22Rv1 (cell line): ENCODE data around the gene MED12.

Source experiments
- ZFX ChIP-seq: fragments of 450-650 bp; IDR thresholded peaks from 2 replicates; pipeline ENCODE4 v1.6.1; 2017; ENCODE audit warnings: antibody characterized with exemption, borderline replicate concordance
- TF ChIP-seq, protein P1 (sequence below): fragments of 450-650 bp; IDR thresholded peaks from 2 replicates; pipeline ENCODE4 v1.5.1; 2017; ENCODE audit warnings: mild to moderate bottlenecking

DNA sequence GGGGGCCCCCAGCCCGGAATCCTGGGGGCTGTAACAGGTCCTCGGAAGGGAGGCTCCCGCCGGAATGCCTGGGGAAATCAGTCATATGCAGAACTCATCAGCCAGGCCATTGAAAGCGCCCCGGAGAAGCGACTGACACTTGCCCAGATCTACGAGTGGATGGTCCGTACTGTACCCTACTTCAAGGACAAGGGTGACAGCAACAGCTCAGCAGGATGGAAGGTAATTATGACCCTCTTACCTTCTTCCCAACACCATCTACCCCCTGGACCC, 21.7 kb upstream of the MED12 start:
- TF ChIP-seq, protein P1, sequence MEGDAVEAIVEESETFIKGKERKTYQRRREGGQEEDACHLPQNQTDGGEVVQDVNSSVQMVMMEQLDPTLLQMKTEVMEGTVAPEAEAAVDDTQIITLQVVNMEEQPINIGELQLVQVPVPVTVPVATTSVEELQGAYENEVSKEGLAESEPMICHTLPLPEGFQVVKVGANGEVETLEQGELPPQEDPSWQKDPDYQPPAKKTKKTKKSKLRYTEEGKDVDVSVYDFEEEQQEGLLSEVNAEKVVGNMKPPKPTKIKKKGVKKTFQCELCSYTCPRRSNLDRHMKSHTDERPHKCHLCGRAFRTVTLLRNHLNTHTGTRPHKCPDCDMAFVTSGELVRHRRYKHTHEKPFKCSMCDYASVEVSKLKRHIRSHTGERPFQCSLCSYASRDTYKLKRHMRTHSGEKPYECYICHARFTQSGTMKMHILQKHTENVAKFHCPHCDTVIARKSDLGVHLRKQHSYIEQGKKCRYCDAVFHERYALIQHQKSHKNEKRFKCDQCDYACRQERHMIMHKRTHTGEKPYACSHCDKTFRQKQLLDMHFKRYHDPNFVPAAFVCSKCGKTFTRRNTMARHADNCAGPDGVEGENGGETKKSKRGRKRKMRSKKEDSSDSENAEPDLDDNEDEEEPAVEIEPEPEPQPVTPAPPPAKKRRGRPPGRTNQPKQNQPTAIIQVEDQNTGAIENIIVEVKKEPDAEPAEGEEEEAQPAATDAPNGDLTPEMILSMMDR, result no peak
- TF ChIP-seq ZFX, result no peak
